Measurements from ENCODE around the gene MPP3.
"Not testable (repeated sequence)": the region's sequence is repeated elsewhere in the genome, so short reads cannot be mapped to it uniquely, and the experiment has no call there.

The MPP3 gene, protein sequence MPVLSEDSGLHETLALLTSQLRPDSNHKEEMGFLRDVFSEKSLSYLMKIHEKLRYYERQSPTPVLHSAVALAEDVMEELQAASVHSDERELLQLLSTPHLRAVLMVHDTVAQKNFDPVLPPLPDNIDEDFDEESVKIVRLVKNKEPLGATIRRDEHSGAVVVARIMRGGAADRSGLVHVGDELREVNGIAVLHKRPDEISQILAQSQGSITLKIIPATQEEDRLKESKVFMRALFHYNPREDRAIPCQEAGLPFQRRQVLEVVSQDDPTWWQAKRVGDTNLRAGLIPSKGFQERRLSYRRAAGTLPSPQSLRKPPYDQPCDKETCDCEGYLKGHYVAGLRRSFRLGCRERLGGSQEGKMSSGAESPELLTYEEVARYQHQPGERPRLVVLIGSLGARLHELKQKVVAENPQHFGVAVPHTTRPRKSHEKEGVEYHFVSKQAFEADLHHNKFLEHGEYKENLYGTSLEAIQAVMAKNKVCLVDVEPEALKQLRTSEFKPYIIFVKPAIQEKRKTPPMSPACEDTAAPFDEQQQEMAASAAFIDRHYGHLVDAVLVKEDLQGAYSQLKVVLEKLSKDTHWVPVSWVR

GRCh38 chr17:43832976-43833829 is at the start of gene MPP3:
Gene MPP3 (minus strand): TSS chr17:43833146. CDS start chr17:43831906, 1,240 bp downstream.
- peak; percentile 73 for DNase-seq

DNA sequence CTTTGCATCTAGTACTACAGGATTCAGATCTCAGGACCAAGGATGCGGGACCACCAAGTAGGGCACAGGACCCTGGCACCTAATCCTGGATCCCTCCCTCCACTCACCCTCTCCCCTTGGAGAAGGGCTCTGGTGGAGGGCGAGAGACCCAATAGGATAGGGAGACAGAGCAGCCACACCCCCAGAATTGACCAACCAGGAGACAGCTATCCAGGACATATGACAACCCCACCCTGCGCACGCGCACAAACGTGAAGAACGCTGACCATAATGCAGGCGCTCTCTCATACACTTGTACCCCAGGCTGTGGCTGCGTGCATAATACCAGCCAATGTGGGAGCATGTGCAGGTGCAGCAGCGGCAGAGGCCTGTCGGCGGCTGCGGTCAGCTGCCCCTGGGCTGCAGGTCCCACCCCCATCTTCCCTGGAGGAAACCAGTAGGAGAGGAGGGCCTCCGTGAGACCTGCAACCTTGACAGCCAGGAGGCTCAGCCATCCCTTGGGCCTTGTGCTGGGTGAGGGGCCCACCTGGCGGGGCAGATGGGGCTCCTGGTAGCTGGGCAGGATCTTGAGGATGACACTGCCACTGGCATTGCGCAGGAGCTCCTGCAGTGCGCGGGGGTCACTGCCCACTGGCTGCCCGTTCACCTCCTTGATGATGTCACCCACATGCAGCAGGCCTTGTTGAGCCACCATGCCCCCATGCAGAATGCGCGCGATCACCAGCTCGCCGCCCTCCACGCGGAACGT is 49.0 kb upstream of the MPP3 start:
- DNase-seq, result no peak

DNA sequence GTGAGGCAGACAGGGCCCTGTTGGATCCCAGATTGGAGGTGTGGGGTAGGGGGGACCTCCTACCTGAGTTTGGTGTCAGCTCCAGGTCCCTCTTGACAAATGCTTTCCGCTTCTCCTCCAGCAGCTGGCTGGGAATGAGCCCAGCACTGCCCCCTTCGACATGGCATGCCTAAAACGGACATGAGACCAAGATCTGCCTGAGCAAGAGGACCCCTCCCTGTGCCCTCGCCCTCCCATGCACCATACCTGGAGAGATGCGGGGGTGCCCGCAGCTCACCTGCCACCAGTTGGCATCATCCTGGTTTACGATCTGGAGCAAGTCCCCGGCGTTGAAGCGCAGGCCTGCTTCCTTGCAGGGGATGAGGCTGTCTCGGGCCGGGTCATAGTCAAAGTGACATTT is 48.2 kb upstream of the MPP3 start:
- no peak for DNase-seq

GRCh38 chr17:43880420-43880991 is 47.6 kb upstream of the MPP3 start:
- peak; percentile 17 for DNase-seq

- no peak for DNase-seq
Observed at GRCh38 chr17:43879723-43880419, 46.9 kb upstream of the MPP3 start.

GRCh38 chr17:43878260-43879175 is 45.6 kb upstream of the MPP3 start:
- DNase-seq, result peak; percentile 91

DNA sequence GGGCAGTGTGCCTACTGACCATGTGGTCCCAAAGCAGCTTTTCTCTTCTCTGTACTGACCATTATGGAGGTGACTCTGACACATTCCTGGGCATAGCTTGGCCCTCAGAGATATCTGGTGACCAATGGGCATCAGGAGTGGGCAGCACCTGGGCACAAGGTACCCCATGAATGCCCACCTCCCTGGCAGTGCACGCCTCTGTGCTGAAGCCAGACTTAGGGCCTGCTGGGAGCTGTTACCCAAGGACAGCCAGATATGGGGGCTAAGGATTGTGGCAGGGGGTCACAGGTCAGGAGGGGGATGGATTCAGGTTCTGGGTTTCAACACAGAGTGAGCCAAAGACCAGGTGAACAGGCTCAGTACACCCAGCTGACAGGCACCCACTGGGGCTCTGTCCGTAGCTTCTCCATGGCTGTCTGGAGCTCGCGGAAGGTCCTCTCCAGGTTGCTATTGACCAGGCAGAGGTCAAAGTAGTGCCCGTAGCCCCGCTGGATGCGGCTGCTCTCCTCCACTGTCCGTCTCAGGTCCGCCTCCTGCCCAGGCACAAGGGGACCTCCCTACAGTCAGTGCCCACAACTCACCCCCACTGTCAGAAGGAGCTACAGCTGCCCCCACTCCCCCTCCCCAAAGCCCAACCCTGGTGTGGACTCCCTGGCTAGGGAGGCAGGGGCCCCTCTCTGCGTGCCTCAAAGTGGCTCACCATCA is 44.7 kb upstream of the MPP3 start:
- DNase-seq, result no peak

DNA sequence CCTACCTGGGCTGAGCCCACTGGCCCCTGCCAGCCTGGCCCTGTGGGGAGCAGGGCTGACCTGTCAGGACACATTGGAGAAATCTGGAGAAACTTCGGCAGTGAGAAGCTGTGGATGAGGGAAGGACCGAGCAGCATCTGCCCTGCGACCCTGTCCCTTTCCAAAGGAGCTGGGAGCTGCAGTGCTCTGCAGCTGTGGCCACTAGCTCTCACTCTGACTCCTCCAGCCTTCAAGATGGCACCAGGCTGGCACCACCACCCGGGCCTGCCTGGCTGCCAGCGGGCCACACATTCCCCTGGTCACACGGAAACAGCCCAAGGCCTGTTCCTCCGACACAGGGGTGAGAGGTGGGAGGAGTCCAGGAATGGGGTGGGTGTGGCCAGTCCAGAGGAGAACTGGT is 44.1 kb upstream of the MPP3 start:
- no peak for DNase-seq

GRCh38 chr17:43875476-43876147 is 42.7 kb upstream of the MPP3 start:
- no peak for DNase-seq

DNA sequence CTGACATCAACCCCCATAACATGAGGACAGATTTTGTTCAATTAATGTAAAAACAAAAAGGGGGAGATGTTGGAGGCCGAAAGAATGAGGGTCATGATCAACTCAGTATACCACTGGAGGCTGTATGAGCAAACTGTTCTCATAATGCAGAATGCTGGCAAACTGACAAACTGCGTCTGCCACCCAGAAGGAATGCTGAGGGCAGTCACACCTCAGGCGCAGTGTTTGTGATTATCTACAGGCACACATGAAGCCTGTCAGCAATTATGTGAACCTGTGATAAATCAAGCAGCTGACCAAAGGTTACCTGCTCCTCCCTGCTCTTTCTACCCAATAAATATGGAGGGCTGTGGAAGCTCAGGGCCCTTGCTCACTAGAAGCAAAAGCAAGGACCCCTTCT is 41.3 kb upstream of the MPP3 start:
- no peak for DNase-seq

DNA sequence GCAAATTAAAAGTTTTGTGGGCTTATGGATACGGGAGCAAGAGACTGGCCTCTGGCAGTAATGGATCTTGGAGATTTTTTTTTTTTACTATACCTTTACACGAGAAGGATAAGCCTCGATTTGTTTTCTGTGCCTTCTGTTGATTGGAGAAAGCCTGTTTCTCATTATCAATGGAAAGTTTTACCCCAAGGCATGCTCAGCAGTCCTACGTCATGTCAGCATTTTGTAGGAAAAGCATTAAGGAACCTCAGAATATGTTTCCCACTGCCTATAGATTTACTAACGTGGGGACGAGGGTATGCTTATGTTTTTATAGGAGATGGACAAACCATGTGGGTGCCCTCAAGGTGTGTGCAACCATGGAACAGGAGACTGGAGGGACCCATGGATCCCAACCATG is 40.9 kb upstream of the MPP3 start:
- DNase-seq, result no peak

DNA sequence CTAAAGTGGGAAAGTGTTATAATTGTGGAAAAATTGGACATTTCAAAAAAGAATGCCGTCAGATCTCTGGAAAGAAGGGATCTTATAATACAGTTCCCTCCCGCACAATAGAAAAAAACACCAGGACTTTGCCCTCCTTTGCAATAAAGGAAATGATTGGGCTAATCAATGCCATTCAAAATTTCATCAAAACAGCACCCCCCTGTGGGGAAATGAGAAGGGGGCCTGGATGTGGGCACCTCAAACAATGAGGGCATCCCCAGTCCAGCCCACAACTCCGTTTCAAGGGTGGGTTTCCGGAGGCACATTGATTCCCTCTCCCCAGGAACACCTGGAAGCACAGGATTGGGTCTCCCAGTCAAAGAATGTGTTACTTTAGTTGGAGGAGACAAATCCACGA is 40.1 kb upstream of the MPP3 start:
- DNase-seq, result no peak

GRCh38 chr17:43871946-43872690 is 39.2 kb upstream of the MPP3 start:
- DNase-seq, result no peak

- DNase-seq, result not testable (repeated sequence)
Observed at GRCh38 chr17:43869031-43869430, 36.1 kb upstream of the MPP3 start.

- no peak for DNase-seq
Observed at GRCh38 chr17:43868226-43868994, 35.5 kb upstream of the MPP3 start.

- DNase-seq, result no peak
Observed at GRCh38 chr17:43864161-43864984, 31.4 kb upstream of the MPP3 start.

GRCh38 chr17:43861960-43862359 is 29.0 kb upstream of the MPP3 start:
- DNase-seq, result no peak

All from fibroblast of skin of right biceps (primary cell).